ENCODE measurements around the gene ATP1A1.

GRCh38 chr1:116440731-116441130 is 67.7 kb downstream of the ATP1A1 start:
- TF ChIP-seq, protein P1, sequence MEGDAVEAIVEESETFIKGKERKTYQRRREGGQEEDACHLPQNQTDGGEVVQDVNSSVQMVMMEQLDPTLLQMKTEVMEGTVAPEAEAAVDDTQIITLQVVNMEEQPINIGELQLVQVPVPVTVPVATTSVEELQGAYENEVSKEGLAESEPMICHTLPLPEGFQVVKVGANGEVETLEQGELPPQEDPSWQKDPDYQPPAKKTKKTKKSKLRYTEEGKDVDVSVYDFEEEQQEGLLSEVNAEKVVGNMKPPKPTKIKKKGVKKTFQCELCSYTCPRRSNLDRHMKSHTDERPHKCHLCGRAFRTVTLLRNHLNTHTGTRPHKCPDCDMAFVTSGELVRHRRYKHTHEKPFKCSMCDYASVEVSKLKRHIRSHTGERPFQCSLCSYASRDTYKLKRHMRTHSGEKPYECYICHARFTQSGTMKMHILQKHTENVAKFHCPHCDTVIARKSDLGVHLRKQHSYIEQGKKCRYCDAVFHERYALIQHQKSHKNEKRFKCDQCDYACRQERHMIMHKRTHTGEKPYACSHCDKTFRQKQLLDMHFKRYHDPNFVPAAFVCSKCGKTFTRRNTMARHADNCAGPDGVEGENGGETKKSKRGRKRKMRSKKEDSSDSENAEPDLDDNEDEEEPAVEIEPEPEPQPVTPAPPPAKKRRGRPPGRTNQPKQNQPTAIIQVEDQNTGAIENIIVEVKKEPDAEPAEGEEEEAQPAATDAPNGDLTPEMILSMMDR (conservative IDR thresholded peaks at IDR 0.05; ENCODE audit: low read depth in 2 of 2), result no peak
- no peak for TF ChIP-seq POLR2AphosphoS5 (IDR thresholded peaks at IDR 0.05; ENCODE audit: low read depth)
- TF ChIP-seq EZH2 (IDR thresholded peaks at IDR 0.05; ENCODE audit: low read depth, unreplicated experiment), result no peak
- no peak for TF ChIP-seq STAT1 (IDR thresholded peaks at IDR 0.05; ENCODE audit: unreplicated experiment)
- TF ChIP-seq EZH2phosphoT487 (IDR thresholded peaks at IDR 0.05; ENCODE audit: unreplicated experiment), result no peak
- TF ChIP-seq ETS1 (IDR thresholded peaks at IDR 0.05), result no peak
- TF ChIP-seq CREB1 (CRISPR knock-in tag; IDR thresholded peaks at IDR 0.05; ENCODE audit: low read depth), result no peak
- TF ChIP-seq, protein P2, sequence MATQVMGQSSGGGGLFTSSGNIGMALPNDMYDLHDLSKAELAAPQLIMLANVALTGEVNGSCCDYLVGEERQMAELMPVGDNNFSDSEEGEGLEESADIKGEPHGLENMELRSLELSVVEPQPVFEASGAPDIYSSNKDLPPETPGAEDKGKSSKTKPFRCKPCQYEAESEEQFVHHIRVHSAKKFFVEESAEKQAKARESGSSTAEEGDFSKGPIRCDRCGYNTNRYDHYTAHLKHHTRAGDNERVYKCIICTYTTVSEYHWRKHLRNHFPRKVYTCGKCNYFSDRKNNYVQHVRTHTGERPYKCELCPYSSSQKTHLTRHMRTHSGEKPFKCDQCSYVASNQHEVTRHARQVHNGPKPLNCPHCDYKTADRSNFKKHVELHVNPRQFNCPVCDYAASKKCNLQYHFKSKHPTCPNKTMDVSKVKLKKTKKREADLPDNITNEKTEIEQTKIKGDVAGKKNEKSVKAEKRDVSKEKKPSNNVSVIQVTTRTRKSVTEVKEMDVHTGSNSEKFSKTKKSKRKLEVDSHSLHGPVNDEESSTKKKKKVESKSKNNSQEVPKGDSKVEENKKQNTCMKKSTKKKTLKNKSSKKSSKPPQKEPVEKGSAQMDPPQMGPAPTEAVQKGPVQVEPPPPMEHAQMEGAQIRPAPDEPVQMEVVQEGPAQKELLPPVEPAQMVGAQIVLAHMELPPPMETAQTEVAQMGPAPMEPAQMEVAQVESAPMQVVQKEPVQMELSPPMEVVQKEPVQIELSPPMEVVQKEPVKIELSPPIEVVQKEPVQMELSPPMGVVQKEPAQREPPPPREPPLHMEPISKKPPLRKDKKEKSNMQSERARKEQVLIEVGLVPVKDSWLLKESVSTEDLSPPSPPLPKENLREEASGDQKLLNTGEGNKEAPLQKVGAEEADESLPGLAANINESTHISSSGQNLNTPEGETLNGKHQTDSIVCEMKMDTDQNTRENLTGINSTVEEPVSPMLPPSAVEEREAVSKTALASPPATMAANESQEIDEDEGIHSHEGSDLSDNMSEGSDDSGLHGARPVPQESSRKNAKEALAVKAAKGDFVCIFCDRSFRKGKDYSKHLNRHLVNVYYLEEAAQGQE (IDR thresholded peaks at IDR 0.05; ENCODE audit: unreplicated experiment), result no peak
